GM18867 (cell line): ENCODE measurements around the gene TPGS1.
A peak's percentile ranks its signal among the peaks of the same experiment; 100 is the strongest.

Source experiments
- ATAC-seq: cut with Tn5 transposase; IDR thresholded peaks from one replicate; pipeline ENCODE4 v1.9.1; 2021; ENCODE audit warnings: mild to moderate bottlenecking, moderate library complexity; ENCODE audit not compliant: unreplicated experiment

The TPGS1 gene

DNA sequence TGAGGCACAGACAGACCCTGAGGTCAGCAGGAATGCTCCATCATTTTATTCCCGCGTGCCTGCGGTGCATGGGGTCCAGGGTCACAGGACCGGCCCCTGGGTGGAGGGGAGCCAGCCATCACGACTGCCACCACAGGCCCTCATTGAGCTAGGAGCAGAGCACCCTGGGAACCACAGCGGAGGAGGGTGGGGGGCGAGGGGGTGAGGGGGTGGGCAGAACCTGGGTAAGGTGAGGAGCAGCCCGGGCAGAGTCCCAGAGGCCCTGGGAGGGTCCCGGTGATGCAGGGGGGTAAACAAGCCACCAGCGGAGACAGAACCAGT, 12.3 kb upstream of the TPGS1 start:
- ATAC-seq = no peak

DNA sequence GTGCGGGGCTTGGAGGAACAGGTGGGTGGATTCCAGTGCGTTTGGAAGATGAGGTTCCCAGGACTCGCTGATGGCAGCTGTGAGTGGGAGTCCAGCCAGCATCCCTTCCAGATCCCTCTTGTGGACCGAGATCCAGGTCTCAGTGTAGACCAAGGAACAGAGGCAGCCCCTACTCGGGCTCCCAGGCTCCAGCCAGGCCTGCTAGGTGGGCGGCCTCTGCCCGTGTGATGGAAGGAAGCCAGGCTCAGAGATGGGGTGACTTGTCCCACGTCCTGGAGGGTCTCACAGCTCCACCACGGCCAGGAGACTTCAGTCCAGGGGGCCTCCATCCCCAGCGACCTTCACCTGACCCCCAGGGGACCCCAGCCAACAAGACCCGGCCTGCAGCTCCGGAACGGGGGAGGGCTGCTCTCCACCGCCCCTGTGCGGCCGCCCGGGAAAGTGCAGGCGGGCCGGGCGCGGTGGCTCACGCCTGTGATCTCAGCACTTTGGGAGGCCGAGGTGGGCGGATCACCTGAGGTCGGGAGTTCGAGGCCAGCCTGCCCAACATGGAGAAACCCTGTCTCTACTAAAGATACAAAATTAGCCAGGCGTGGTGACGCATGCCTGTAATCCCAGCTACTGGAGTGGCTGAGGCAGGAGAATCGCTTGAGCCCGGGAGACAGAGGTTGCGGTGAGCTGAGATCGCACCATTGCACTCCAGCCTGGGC, 11.7 kb upstream of the TPGS1 start:
- ATAC-seq = no peak

GRCh38 chr19:496112-496665, 11.1 kb upstream of the TPGS1 start, which contains the start of gene MADCAM1:
Gene MADCAM1, plus strand, starts transcription at chr19:496486. Its CDS starts 14 bp downstream, at chr19:496500.
- no peak for ATAC-seq

DNA sequence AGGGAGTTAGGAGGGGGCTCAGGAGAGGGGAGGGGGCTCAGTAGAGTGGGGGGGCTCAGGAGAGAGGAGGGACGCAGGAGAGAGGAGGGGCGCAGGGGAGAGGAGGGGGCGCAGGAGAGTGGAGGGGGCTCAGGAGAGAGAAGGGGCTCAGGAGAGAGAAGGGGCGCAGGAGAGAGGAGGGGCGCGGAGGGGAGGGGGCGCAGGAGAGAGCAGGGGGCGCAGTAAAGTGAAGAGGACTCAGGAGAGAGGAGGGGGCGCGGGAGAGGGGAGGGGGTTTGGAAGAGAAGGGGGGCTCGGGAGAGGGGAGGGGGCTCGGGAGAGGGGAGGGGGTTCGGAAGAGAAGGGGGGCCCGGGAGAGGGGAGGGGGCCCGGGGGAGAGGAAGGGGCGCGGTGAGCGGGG, 10.3 kb upstream of the TPGS1 start:
- ATAC-seq = no peak

GRCh38 chr19:497491-497868, 9.8 kb upstream of the TPGS1 start:
- ATAC-seq = no peak

DNA sequence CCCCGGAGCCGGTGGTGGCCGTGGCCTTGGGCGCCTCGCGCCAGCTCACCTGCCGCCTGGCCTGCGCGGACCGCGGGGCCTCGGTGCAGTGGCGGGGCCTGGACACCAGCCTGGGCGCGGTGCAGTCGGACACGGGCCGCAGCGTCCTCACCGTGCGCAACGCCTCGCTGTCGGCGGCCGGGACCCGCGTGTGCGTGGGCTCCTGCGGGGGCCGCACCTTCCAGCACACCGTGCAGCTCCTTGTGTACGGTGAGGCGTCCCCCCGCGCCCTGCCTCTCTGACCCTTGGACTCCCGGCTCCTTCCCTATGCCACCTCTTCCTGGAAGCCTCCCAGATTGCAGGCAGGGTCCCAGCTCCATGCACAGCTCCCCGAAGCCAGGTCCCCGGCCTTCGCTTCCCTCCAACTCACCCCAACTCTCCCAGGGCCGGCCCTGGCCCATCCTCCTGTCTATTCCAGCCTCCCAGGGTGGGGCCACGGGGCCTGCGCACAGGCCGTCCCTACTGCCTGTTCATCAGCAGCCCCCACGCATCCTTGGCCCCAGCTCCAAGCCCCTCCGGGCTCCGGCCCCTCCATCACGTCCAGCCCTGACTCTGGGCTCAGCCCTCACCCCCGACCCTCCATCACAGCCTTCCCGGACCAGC, 9.3 kb upstream of the TPGS1 start:
- no peak for ATAC-seq

DNA sequence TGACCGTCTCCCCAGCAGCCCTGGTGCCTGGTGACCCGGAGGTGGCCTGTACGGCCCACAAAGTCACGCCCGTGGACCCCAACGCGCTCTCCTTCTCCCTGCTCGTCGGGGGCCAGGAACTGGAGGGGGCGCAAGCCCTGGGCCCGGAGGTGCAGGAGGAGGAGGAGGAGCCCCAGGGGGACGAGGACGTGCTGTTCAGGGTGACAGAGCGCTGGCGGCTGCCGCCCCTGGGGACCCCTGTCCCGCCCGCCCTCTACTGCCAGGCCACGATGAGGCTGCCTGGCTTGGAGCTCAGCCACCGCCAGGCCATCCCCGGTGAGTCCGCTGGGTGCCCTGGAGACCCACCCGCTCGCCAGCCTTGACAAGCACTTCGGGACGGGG, 8.8 kb upstream of the TPGS1 start:
- ATAC-seq = no peak

DNA sequence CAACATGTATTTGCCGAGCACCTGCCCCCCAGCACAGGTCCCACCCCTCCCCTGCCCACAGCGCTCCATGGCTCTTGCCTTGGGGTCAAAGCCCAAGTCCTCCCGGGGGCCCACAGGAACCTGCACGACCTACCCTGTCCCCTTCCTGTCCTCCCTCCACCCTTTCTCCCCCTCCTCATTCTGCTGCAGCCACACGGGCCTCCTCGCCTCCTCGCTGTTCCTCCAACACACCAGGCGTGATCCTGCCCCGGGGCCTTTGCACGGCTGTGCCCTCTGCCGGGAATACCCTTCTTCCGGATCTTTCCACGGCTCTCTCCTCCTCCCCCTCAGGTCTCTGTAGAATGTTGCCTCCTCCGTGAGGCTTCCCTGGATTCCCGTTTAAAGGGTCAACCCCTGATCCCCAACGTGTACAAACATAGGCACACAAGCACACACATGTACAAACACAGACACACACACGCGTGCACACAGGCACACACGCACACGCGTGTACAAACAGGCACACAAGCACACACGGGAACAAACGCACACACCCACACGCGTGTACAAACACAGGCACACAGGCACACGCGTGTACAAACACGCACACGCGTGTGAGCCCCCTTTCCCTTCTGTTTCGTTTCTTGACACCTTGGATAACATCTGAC, 8.2 kb upstream of the TPGS1 start:
- no peak for ATAC-seq

GRCh38 chr19:501646-502045, 5.7 kb upstream of the TPGS1 start:
- no peak for ATAC-seq

DNA sequence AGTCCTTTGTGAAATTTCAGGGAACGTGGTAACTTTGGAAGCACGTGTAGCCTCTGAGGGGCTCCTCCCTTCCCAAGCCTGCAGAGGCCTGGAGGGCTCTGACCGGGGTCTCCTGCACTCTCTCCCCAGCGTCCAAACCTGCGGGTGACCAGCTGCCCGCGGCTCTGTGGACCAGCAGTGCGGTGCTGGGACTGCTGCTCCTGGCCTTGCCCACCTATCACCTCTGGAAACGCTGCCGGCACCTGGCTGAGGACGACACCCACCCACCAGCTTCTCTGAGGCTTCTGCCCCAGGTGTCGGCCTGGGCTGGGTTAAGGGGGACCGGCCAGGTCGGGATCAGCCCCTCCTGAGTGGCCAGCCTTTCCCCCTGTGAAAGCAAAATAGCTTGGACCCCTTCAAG, 2.7 kb upstream of the TPGS1 start:
- ATAC-seq = no peak

DNA sequence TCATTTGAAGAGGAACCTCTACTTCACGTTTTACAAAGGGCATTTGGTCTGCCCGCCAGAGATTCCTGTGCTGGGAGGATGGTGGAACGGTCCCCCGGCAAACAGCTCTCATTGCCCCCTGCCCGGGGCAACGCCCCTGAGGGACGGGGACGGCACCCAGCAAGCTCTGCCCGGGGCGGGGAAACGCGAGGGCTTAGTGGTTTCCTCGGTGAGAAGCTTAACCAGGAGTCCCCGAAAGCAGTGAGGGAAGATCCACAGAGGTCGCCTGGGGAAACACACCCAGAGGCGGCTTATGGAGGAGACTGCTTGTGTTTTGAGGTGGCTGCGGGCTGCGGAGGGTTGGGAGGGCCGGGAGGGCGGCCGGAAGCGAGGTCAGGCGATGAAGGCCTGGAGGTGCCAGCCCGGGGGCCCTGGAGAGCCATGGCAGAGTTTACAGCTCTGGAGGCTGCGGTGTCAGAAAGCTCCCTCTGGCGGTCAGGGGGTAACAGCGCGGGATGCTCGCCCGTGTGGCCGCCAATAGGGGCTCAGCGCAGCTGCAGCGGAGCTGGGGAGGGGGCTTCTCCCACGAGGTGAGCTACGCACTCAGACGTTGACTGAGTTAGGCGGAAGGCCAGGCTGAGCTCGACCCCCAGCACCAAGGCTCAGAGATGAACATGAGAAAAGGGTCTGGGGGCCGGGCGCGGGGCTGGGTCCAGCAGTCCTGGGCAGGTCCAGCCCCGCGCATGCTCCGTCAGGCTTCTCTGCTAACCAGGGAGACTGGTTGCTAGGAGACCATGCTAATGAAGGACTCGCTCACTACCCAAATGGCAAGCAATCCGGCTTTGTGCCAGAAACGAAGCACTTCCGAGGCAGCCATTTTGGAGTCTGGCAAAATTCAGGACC, 652 bp upstream of the TPGS1 start:
- peak; percentile 61 for ATAC-seq

GRCh38 chr19:508204-509150, 1.2 kb downstream of the TPGS1 start:
- ATAC-seq = no peak

DNA sequence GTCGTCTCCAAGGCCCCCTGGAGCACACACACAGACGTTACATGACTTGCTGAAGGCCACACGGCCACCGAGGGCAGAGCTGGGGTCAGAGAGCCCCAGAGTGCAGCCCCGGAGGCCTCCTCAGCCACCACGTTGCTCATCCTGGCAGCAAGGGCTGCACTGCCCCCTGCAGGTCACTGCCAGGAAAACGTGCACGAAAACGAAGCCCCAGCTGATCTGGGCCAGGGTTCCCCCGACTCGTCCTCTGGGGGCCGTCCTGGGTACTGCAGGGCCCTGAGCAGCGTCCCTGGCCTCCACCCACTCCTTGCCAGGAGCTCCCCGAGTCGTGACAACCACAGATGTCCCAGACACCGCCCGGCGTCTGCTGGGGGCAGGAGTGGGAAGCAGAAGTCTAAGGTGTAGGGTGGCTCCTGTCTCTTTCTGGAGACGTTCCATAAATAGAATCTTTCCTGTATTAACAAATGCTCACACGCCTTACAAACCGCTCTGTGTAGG, 3.4 kb downstream of the TPGS1 start:
- peak; percentile 28 for ATAC-seq

DNA sequence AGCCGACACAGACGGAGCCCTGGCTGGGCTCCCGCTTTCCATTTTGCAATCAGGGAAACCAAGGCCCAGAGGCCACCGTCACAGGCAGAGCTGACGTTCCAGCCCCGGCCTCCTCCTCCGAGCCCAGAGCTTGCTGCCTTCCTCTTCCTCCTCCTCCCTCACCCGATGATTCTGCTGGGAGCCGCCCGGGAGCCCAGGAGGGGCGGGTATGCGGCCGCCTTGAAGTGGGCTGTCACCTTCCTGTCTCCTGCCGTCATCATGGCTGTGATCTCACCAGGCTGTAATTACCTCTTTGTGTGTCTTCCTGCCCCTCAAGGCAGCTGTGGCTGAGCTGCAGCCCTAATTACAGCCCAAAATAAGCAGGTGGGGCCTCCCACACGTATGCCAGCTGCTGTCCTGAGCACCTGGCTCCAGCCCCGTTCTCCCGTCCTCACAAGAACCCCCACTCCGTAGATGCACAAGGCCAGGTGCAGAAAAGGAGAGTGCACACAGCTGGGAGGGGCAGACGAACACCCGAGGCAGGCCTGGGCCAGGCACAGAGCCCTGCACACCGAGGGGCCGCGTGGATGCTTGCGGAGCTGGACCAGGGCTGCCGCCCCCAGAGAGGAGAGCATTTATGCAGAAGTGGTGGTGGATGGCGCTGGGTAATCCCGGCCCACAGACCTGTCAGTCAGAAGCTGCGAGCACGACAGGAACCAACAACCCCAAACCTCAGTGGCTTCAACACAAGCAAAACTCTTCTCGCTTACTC, 4.0 kb downstream of the TPGS1 start:
- no peak for ATAC-seq

DNA sequence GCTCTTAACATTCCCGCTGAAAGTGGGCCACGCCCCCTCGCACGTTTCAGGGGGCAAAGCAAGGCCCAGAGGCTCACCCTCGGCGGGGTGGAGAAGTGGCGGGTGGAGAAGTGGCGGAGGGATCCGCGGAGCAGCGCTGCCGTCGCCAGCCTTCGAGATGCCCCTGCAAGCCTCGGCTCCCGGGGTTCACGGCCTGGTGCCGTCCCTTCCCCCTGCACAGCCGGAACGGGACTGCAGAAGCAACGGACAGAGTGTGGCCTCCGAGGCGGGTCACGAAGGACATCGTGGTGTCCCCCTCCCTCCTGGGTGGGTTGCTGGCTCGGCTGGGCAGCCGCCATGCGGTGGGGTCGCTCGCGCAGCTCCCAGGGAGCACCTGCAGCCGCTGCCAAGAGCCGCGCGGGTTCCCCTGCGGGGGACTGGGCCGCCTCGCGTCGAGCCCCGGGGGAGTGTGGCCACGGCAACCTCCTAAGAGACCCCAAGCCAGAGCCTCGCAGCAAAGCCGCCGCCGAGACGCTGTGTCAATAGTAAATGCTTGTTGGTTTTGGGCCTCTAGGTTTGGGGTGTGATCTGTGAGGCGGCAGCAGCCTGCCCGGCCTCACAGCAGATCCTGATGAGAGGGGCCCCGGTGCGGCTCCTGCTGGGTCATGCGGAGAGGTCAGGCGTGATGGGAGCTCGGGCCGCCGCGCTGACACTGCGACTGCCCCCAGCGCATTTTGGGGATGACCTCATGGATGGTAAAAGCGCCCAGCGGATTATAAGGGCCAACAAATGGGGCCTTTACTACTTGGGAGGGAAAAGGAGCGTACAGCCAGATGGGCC, 5.5 kb downstream of the TPGS1 start:
- ATAC-seq = no peak

GRCh38 chr19:513368-514165, 6.3 kb downstream of the TPGS1 start:
- no peak for ATAC-seq

DNA sequence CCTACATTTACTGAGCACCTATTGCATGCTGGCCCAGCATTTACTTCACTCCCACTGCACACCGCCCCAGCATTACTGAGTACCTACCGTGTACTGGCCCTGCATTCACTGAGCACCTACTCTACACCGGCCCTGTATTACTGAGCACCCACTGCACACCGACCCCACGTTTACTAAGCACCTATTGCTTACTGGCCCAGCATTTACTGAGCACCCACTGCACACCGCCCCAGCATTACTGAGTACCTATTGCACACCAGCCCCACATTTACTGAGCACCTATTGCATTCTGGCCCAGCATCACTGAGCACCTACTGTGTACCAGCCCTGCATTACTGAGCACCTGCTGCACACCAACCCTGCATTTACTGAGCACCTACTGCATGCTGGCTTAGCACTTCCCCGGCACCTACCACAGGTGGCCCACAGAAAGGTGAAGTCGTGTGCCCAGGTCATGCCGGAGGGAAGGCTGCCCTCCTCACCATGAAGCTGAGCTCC, 6.9 kb downstream of the TPGS1 start:
- no peak for ATAC-seq
